Purkinje cell (primary cell): ENCODE results near the gene SNAP91. TPM values are rescaled to one million over a fixed set of nuclear protein-coding genes. Genes with fewer than 3 reads are reported as not detected.

ENCODE experiments used
- polyA plus RNA-seq: library from polyadenylated mRNA; unstranded; fragments of >200 nt; fragmentation: Nextera tagmentation; gene quantifications from 2 replicates; pipeline ENCODE4 v1.2.1, GENCODE V29; 2014

The SNAP91 gene
- polyA plus RNA-seq: 101 and 112 TPM in 2 replicates

GRCh38 chr6:83708970-83709747 lies at the start of gene SNAP91:
Gene SNAP91, minus strand, starts transcription at chr6:83709101. Its CDS starts 1,174 bp downstream, at chr6:83707927.

GRCh38 chr6:83511901-83512681 lies 196.8 kb downstream of the SNAP91 start, which contains the start of gene PRSS35:
Gene PRSS35, plus strand, starts transcription at chr6:83512534. Its CDS starts 10,908 bp downstream, at chr6:83523442.

Other genes starting within 250 kb of the SNAP91 start
- gene PRSS35, start 196.6 kb downstream of the SNAP91 start, polyA plus RNA-seq: not detected in 2 replicates
- gene RIPPLY2, start 144.3 kb upstream of the SNAP91 start, polyA plus RNA-seq: 45.2 and 54.9 TPM in 2 replicates
- 3.2 and 16.4 TPM in 2 replicates for gene CYB5R4, start 150.6 kb upstream of the SNAP91 start, polyA plus RNA-seq